Kidney epithelial cell (primary cell): ENCODE results near the gene GIPC3. TPM values are rescaled to one million over a fixed set of nuclear protein-coding genes. Genes with fewer than 3 reads are reported as not detected.
A peak's percentile ranks its signal among the peaks of the same experiment; 100 is the strongest.
"Not testable (repeated sequence)": the region's sequence is repeated elsewhere in the genome, so short reads cannot be mapped to it uniquely, and the experiment has no call there.

Source experiments
- DNase-seq: peaks from one replicate; pipeline ENCODE4 v3.0.0-alpha.2; 2010; ENCODE audit warnings: low read depth
- H3K27me3 ChIP-seq: 2 replicates; pipeline ENCODE4 v1.6.0; 2011; ENCODE audit warnings: low read length; ENCODE audit not compliant: control insufficient read depth, insufficient read depth
- H3K36me3 ChIP-seq: 2 replicates; pipeline ENCODE4 v1.5.1; 2011; ENCODE audit warnings: low read length; ENCODE audit not compliant: control insufficient read depth, insufficient read depth
- H3K4me3 ChIP-seq: 2 replicates; pipeline ENCODE4 v1.5.1; 2011; ENCODE audit warnings: low read depth, mild to moderate bottlenecking, control low read depth, low read length
- CTCF ChIP-seq: IDR thresholded peaks from 2 replicates; pipeline ENCODE4 v1.5.1; 2011; ENCODE audit warnings: mild to moderate bottlenecking, moderate library complexity, low read length, control low read depth, inconsistent platforms; ENCODE audit not compliant: insufficient read depth, poor library complexity, severe bottlenecking
- total RNA-seq: library from RNA; depleted of rRNA; stranded (reverse); fragments of >200 nt; gene quantifications from 2 replicates; pipeline ENCODE4 v1.2.3, GENCODE V29; 2015

GIPC3 gene
- total RNA-seq, 1 donor from 2014 or later: 0.21 TPM

GRCh38 chr19:3577723-3578344 lies 7.4 kb upstream of the GIPC3 start:
- TF ChIP-seq CTCF: no peak
- H3K36me3 ChIP-seq: no peaks in the 10 kb centered on the region
- no peak for DNase-seq
- H3K4me3 ChIP-seq: no peak overlapping the region
- H3K27me3 ChIP-seq: no peaks in the 10 kb centered on the region

GRCh38 chr19:3578390-3578789 lies 6.9 kb upstream of the GIPC3 start:
- Histone ChIP-seq H3K4me3 (no peak overlapping the region), H3K27me3 (no peaks in the 10 kb centered on the region), H3K36me3 (no peaks in the 10 kb centered on the region)
- no peak for DNase-seq
- no peak for TF ChIP-seq CTCF

- Histone ChIP-seq H3K4me3 (no peak overlapping the region), H3K27me3 (peaks cover 5% of the 10 kb centered on the region), H3K36me3 (no peaks in the 10 kb centered on the region)
- TF ChIP-seq CTCF: no peak
- peak; percentile 69 for DNase-seq
These were observed 4.9 kb upstream of the GIPC3 start for GRCh38 chr19:3580156-3580934.

- H3K27me3 ChIP-seq: peaks cover 18% of the 10 kb centered on the region
- DNase-seq, H3K36me3 ChIP-seq, H3K4me3 ChIP-seq: not testable (repeated sequence)
These were observed 3.5 kb upstream of the GIPC3 start for GRCh38 chr19:3581792-3582191.

- H3K36me3 ChIP-seq, H3K4me3 ChIP-seq, DNase-seq: not testable (repeated sequence)
- H3K27me3 ChIP-seq: peaks cover 18% of the 10 kb centered on the region
These were observed 1.1 kb upstream of the GIPC3 start for GRCh38 chr19:3584036-3584802.

GRCh38 chr19:3586127-3586626 lies 899 bp downstream of the GIPC3 start:
- no peaks in the 10 kb centered on the region for H3K36me3 ChIP-seq
- H3K27me3 ChIP-seq: peaks cover 18% of the 10 kb centered on the region
- DNase-seq: no peak
- peak; percentile 57 for TF ChIP-seq CTCF
- H3K4me3 ChIP-seq: no peak overlapping the region
